ENCODE data around the gene KIF1B.

KIF1B gene

DNA sequence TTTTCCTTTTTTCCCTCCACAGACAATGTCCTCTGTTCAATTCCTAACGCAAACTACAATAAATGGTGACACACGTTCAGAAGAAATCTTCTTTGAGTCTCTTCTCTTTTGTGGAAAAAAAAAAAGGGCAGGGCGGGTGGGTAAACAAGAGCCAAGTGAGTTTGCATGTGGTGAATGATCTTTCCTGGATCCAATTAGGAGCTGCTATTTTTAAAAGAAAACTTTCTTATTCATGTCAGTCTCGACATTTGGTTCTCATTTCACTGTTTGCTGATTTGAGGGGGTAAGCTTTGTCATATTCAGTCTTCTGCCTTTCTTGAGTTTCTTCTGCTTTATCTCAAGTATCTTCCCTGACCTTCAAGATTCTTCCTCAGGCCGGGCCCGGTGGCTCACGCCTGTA lies 29.2 kb upstream of the KIF1B start:
- H3K27ac ChIP-seq (ENCODE audit: extremely low read depth, low read depth, low read length) = no peak overlapping the region
- ChIA-PET CTCF (no interaction called here), POLR2A (no interaction called here)
- no peak overlapping the region for H3K4me3 ChIP-seq (ENCODE audit: low read depth, low read length)
- no peaks in the 10 kb centered on the region for H3K4me1 ChIP-seq (ENCODE audit: control insufficient read depth, insufficient read depth, low read length)
- peaks cover 4 to 32% of the 10 kb centered on the region in 2 experiments; a peak in 2 of 3 replicates for H3K36me3 ChIP-seq (ENCODE audit: control insufficient read depth in 2 of 2, insufficient read depth in 1 of 2, low read length in 2 of 2)
- H3K9me3 ChIP-seq (ENCODE audit: control insufficient read depth, insufficient read depth, low read depth, low read length) = no peaks in the 10 kb centered on the region
- TF ChIP-seq SCRT2 (tag by site-specific recombination; IDR thresholded peaks at IDR 0.05) (no peak), ZNF223 (tag by site-specific recombination; IDR thresholded peaks at IDR 0.05) (no peak), ZNF600 (tag by site-specific recombination; IDR thresholded peaks at IDR 0.05) (no peak), HOXD13 (CRISPR knock-in tag; IDR thresholded peaks at IDR 0.05; ENCODE audit: borderline replicate concordance) (no peak), ZNF704 (tag by site-specific recombination; IDR thresholded peaks at IDR 0.05) (no peak), ZNF391 (tag by site-specific recombination; IDR thresholded peaks at IDR 0.05; ENCODE audit: borderline replicate concordance, low read depth) (no peak), MYNN (tag by site-specific recombination; IDR thresholded peaks at IDR 0.05; ENCODE audit: borderline replicate concordance) (no peak), ZNF24 (tag by site-specific recombination; IDR thresholded peaks at IDR 0.05) (no peak), ZNF549 (tag by site-specific recombination; IDR thresholded peaks at IDR 0.05) (no peak)

DNA sequence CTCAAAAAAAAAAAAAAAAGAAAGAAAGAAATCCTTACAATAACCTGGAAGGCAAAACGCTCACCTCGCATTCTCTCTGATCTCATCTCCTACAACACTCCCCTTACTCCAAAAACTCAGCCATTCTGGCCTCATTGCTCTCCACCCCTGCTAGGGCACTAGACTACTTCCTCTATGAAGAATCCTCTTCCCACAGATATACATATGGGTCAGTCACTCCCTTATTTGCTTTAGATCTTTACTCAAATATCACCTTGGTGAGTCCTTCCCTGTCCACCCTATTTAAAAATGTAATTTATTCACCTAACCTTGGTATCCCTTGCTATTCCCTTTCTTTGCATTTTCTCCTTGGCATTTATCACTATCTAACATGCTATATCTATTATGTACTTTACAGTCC lies 24.6 kb upstream of the KIF1B start:
- H3K36me3 ChIP-seq (ENCODE audit: control insufficient read depth in 2 of 2, insufficient read depth in 1 of 2, low read length in 2 of 2) = peaks cover 4 to 5% of the 10 kb centered on the region in 2 experiments; a peak in 2 of 3 replicates
- CTCF ChIA-PET = interaction anchor here (0.6 to 1.6 kb wide), 2 partner anchors 24 to 308 kb away, joined by 3 to 4 read pairs; no protein-coding TSS in a partner anchor
- H3K4me3 ChIP-seq (ENCODE audit: low read depth, low read length) = no peak overlapping the region
- TF ChIP-seq ZNF341 (tag by site-specific recombination; IDR thresholded peaks at IDR 0.05; ENCODE audit: low read depth) = peak; percentile 73
- no peak for TF ChIP-seq TSHZ1 (tag by site-specific recombination; IDR thresholded peaks at IDR 0.05; ENCODE audit: borderline replicate concordance)
- no peak overlapping the region for H3K27ac ChIP-seq (ENCODE audit: extremely low read depth, low read depth, low read length)
- H3K9me3 ChIP-seq (ENCODE audit: control insufficient read depth, insufficient read depth, low read depth, low read length) = no peaks in the 10 kb centered on the region
- POLR2A ChIA-PET = no interaction called here
- H3K4me1 ChIP-seq (ENCODE audit: control insufficient read depth, insufficient read depth, low read length) = no peaks in the 10 kb centered on the region

DNA sequence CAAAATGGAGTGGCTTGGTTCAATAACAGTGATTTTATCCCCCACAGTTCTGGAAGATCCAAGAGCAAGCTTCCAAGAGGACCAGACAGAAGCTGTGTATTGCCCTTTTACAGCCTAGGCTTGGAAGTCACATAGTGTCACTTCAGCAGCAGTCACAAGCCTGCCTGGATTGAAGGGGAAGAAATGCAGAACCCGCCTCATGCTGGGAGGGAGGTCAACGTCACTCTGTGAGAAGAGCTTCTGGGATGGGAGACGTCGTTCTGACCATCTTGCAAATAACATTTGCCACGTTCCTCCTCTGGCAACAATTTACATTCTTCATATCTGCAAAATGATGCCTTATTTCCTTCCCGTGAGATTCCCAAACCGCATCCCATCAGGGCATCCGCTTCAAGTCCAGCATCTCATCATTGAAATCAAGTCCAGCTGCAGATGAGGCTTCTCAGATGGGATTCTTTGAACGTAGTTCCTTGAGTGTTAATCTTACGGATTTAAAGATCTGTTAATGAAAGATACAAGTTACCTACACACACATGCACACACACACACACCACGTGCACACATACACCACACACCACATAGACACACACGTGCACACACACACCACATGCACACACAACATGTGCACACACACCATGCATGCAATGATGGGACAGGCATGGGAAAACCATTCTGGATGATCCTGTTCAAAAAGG lies 23.9 kb upstream of the KIF1B start:
- Histone ChIP-seq H3K4me1 (ENCODE audit: control insufficient read depth, insufficient read depth, low read length) (no peaks in the 10 kb centered on the region), H3K9me3 (ENCODE audit: control insufficient read depth, insufficient read depth, low read depth, low read length) (no peaks in the 10 kb centered on the region), H3K27ac (ENCODE audit: extremely low read depth, low read depth, low read length) (no peak overlapping the region), H3K4me3 (ENCODE audit: low read depth, low read length) (no peak overlapping the region), H3K36me3 (ENCODE audit: control insufficient read depth in 2 of 2, insufficient read depth in 1 of 2, low read length in 2 of 2) (peaks cover 0 to under 1% of the 10 kb centered on the region in 2 experiments; a peak in 2 of 3 replicates)
- ChIA-PET POLR2A (no interaction called here), CTCF (interaction anchor here (0.6 kb wide), 1 partner anchor 251 kb away, joined by 3 read pairs; no protein-coding TSS in a partner anchor)
- TF ChIP-seq, protein P1, sequence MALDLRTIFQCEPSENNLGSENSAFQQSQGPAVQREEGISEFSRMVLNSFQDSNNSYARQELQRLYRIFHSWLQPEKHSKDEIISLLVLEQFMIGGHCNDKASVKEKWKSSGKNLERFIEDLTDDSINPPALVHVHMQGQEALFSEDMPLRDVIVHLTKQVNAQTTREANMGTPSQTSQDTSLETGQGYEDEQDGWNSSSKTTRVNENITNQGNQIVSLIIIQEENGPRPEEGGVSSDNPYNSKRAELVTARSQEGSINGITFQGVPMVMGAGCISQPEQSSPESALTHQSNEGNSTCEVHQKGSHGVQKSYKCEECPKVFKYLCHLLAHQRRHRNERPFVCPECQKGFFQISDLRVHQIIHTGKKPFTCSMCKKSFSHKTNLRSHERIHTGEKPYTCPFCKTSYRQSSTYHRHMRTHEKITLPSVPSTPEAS (tag by site-specific recombination; IDR thresholded peaks at IDR 0.05) = peak; percentile 64; the same call in 1 of the 2 replicates
- TF ChIP-seq ZNF138 (tag by site-specific recombination; IDR thresholded peaks at IDR 0.05; ENCODE audit: borderline replicate concordance) (no peak), ZNF776 (tag by site-specific recombination; IDR thresholded peaks at IDR 0.05; ENCODE audit: borderline replicate concordance) (no peak)
